KMS-11 (cell line): Measurements from ENCODE around the gene MPRIP.

ENCODE experiments used
- H2AFZ ChIP-seq: fragments of 200-600 bp; sonication (generic); 2 replicates; pipeline ENCODE4 v1.6.1; 2016; ENCODE audit warnings: antibody characterized with exemption, mixed run types, low read depth
- H3K27ac ChIP-seq: fragments of 200-600 bp; sonication (generic); 2 replicates; pipeline ENCODE4 v1.6.1; 2016; ENCODE audit warnings: mild to moderate bottlenecking, mixed run types
- H3K27me3 ChIP-seq: fragments of 200-600 bp; sonication (generic); 2 replicates; pipeline ENCODE4 v1.6.1; 2017; ENCODE audit warnings: mild to moderate bottlenecking, low read depth, mixed run types, moderate library complexity; ENCODE audit not compliant: insufficient read depth
- H3K36me3 ChIP-seq: fragments of 200-600 bp; sonication (generic); 2 replicates; pipeline ENCODE4 v1.6.1; 2017; ENCODE audit warnings: mild to moderate bottlenecking, mixed run types; ENCODE audit not compliant: insufficient read depth
- H3K4me1 ChIP-seq: fragments of 200-600 bp; sonication (generic); 2 replicates; pipeline ENCODE4 v1.6.1; 2016; ENCODE audit warnings: mild to moderate bottlenecking, low read depth, mixed run types; ENCODE audit not compliant: poor library complexity, severe bottlenecking
- H3K4me2 ChIP-seq: fragments of 200-600 bp; sonication (generic); 2 replicates; pipeline ENCODE4 v1.7.0; 2016; ENCODE audit warnings: mild to moderate bottlenecking, mixed run types
- H3K4me3 ChIP-seq: fragments of 200-600 bp; sonication (generic); IDR thresholded peaks from 2 replicates; pipeline ENCODE4 v1.6.1; 2017; ENCODE audit warnings: low read depth, low read length, mixed read lengths; ENCODE audit not compliant: insufficient read depth
- H3K79me2 ChIP-seq: fragments of 200-600 bp; sonication (generic); 2 replicates; pipeline ENCODE4 v1.6.1; 2016; ENCODE audit warnings: low read depth, mixed run types; ENCODE audit not compliant: insufficient read depth
- H3K9ac ChIP-seq: fragments of 200-600 bp; sonication (generic); 2 replicates; pipeline ENCODE4 v1.6.1; 2016; ENCODE audit warnings: mild to moderate bottlenecking, mixed run types
- H4K20me1 ChIP-seq: fragments of 200-600 bp; sonication (generic); 2 replicates; pipeline ENCODE4 v1.6.1; 2016; ENCODE audit warnings: mild to moderate bottlenecking, mixed run types; ENCODE audit not compliant: insufficient read depth
- TF ChIP-seq, protein P1 (sequence below): fragments of 200-600 bp; sonication (generic); conservative IDR thresholded peaks from 2 replicates; pipeline ENCODE4 v1.6.1; 2017; ENCODE audit warnings: low read depth, mild to moderate bottlenecking, antibody characterized with exemption, low read length, moderate library complexity, mixed read lengths

The MPRIP gene

DNA sequence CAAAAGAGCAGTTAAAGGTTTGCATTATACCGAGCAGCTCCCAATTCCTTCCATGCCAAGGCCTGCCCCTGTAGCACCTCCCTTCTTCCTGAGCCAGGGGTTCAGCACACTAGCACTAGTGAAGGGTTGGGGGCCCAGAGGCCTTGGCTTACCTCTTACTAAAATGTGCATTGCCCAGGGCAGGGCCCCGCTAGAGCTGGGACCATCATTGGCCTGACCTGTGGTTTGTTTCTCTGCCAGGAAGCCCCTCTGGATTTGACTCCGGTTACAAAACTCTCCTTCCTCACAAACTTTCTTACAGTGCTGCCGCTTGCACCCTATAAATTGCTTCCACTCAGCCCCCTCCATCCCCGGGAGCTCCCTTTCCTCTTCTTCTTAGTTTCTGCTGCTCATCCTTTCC lies 33.8 kb downstream of the MPRIP start:
- Histone ChIP-seq H3K36me3 (no peaks in the 10 kb centered on the region), H4K20me1 (no peaks in the 10 kb centered on the region), H3K79me2 (no peaks in the 10 kb centered on the region), H3K27me3 (no peaks in the 10 kb centered on the region), H3K4me3 (no peak overlapping the region), H3K27ac (no peak overlapping the region), H2AFZ (no peak overlapping the region), H3K4me1 (no peaks in the 10 kb centered on the region), H3K4me2 (no peak overlapping the region), H3K9ac (no peak overlapping the region)
- TF ChIP-seq, protein P1, sequence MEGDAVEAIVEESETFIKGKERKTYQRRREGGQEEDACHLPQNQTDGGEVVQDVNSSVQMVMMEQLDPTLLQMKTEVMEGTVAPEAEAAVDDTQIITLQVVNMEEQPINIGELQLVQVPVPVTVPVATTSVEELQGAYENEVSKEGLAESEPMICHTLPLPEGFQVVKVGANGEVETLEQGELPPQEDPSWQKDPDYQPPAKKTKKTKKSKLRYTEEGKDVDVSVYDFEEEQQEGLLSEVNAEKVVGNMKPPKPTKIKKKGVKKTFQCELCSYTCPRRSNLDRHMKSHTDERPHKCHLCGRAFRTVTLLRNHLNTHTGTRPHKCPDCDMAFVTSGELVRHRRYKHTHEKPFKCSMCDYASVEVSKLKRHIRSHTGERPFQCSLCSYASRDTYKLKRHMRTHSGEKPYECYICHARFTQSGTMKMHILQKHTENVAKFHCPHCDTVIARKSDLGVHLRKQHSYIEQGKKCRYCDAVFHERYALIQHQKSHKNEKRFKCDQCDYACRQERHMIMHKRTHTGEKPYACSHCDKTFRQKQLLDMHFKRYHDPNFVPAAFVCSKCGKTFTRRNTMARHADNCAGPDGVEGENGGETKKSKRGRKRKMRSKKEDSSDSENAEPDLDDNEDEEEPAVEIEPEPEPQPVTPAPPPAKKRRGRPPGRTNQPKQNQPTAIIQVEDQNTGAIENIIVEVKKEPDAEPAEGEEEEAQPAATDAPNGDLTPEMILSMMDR: no peak

DNA sequence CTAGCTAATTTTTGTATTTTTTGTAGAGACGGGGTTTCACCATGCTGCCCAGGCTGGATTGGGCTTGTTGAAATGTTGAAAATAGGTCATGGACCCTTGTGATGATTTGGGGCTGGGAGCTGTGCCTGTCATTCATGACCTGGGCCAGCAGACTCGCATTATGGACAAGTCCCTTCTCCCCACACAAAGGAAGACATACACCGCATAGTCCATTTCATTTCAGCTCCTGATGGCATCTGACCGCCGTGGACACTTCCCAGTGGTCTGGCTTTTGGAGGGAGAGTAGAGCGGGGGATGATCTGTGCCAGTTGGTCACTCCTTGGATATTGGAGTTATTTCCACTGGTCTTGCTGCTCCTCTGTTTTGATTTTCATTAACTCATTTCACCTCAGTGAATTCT lies 34.8 kb downstream of the MPRIP start:
- no peaks in the 10 kb centered on the region for H4K20me1 ChIP-seq
- no peak overlapping the region for H3K4me2 ChIP-seq
- no peaks in the 10 kb centered on the region for H3K79me2 ChIP-seq

DNA sequence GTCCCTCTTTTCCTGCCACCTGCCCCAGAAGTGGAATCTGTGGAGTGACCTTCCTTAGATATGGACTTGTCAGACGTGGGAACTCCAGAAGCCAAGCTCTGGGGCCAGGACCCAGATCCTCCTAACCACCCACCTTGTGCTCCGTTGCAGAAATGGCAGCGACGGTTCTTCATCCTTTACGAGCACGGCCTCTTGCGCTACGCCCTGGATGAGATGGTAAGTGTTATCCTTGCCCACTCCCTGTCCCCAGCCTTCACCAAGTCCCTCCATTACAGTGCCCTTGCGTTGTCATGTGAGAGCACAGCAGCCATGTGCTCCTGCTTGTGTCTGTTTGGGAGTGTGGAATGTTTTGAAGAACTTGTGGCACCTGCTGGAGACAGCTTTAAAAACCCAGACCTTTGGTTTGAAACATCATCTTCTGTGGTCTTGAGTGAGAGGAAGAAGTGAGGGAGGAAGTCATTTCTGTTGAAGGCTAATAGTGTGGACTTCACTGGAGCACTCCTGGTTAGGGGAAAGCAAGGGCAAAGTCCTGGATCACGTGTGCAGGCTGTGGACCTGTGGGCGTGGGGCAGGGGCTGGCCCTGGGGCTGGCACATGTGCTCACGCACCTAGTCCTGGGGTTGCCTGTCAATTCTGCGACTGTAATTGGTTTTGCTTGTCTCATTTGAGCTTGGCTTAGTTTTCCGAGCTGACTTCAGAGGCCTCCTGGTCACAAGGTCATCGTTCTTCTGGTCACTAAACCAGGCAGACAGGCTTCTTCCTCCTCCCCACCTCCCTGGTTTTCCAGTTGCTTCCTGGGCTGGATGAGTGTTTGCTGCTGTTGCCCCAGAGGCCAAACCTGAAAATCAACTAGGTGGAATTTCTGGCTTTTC lies 35.8 kb downstream of the MPRIP start:
- Histone ChIP-seq H3K27me3 (no peaks in the 10 kb centered on the region), H3K27ac (no peak overlapping the region), H3K4me1 (no peaks in the 10 kb centered on the region), H3K4me3 (no peak overlapping the region), H2AFZ (no peak overlapping the region), H3K36me3 (no peaks in the 10 kb centered on the region), H3K79me2 (no peaks in the 10 kb centered on the region), H4K20me1 (no peaks in the 10 kb centered on the region), H3K9ac (no peak overlapping the region), H3K4me2 (no peak overlapping the region)
- TF ChIP-seq, protein P1: no peak

More for the DNA sequence above, 34.8 kb downstream of the MPRIP start:
- Histone ChIP-seq H3K4me3 (no peak overlapping the region), H3K36me3 (no peaks in the 10 kb centered on the region), H3K27me3 (no peaks in the 10 kb centered on the region), H3K9ac (no peak overlapping the region), H2AFZ (no peak overlapping the region), H3K27ac (no peak overlapping the region), H3K4me1 (no peaks in the 10 kb centered on the region)
- TF ChIP-seq, protein P1: no peak

DNA sequence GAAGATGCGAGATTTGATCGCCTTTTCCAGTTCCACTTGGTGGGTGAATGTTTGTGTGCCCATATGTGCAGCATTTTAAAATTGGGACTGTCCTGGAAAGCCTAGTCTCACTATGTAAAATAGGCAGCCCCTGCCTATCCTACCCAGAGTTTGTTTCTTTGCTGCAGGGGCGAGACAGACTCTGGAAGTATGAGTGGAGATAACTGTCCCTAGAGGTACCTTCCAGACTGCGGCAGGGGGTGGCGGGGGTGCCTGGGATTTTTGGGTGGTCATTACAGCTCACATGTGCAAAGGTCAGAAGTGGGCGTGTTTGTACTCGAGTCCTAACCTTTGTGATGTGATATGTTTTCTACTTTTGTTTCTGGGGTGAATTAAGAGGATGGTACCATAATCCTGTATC lies 36.6 kb downstream of the MPRIP start:
- Histone ChIP-seq H3K4me3 (no peak overlapping the region), H3K36me3 (no peaks in the 10 kb centered on the region), H3K4me1 (no peaks in the 10 kb centered on the region), H2AFZ (no peak overlapping the region), H3K79me2 (no peaks in the 10 kb centered on the region), H4K20me1 (no peaks in the 10 kb centered on the region), H3K4me2 (no peak overlapping the region), H3K27me3 (no peaks in the 10 kb centered on the region), H3K27ac (no peak overlapping the region), H3K9ac (no peak overlapping the region)
- TF ChIP-seq, protein P1: no peak
